HUES48 (cell line): ENCODE data around the gene IPPK.

Source experiments
- H3K27ac ChIP-seq: one replicate; pipeline ENCODE4 v1.7.0; 2013; ENCODE audit warnings: low read depth, low read length, inconsistent platforms
- H3K27me3 ChIP-seq: 2 replicates; pipeline ENCODE4 v1.6.1; 2013; ENCODE audit warnings: mild to moderate bottlenecking, low read length; ENCODE audit not compliant: control insufficient read depth, insufficient read depth
- H3K36me3 ChIP-seq: 2 replicates; pipeline ENCODE4 v1.6.1; 2013; ENCODE audit warnings: low read length; ENCODE audit not compliant: control insufficient read depth, insufficient read depth
- H3K4me1 ChIP-seq: 2 replicates; pipeline ENCODE4 v1.6.1; 2013; ENCODE audit warnings: mild to moderate bottlenecking, low read length; ENCODE audit not compliant: control insufficient read depth, insufficient read depth
- H3K4me3 ChIP-seq: 2 replicates; pipeline ENCODE4 v1.5.1; 2013; ENCODE audit warnings: mild to moderate bottlenecking, low read depth, low read length
- H3K9ac ChIP-seq: 2 replicates; pipeline ENCODE4 v1.6.1; 2013; ENCODE audit warnings: mild to moderate bottlenecking, low read depth, low read length, moderate library complexity
- H3K9me3 ChIP-seq: 2 replicates; pipeline ENCODE4 v1.6.1; 2013; ENCODE audit warnings: low read length; ENCODE audit not compliant: control insufficient read depth, insufficient read depth

The IPPK gene

GRCh38 chr9:92644278-92644677 is 25.7 kb downstream of the IPPK start:
- Histone ChIP-seq H3K4me3 (no peak overlapping the region), H3K27me3 (no peaks in the 10 kb centered on the region), H3K4me1 (no peaks in the 10 kb centered on the region), H3K9ac (no peak overlapping the region), H3K36me3 (peaks cover 80% of the 10 kb centered on the region), H3K9me3 (no peaks in the 10 kb centered on the region), H3K27ac (no peak overlapping the region)

- H3K27ac ChIP-seq, result no peak overlapping the region
- H3K9me3 ChIP-seq, result no peaks in the 10 kb centered on the region
- H3K27me3 ChIP-seq, result no peaks in the 10 kb centered on the region
- peaks cover 74% of the 10 kb centered on the region for H3K36me3 ChIP-seq
- no peak overlapping the region for H3K9ac ChIP-seq
- no peaks in the 10 kb centered on the region for H3K4me1 ChIP-seq
- H3K4me3 ChIP-seq, result no peak overlapping the region
These were observed 27.4 kb downstream of the IPPK start for GRCh38 chr9:92642564-92642963.

- Histone ChIP-seq H3K27me3 (no peaks in the 10 kb centered on the region), H3K4me3 (no peak overlapping the region), H3K36me3 (peaks cover 77% of the 10 kb centered on the region), H3K9ac (no peak overlapping the region), H3K9me3 (no peaks in the 10 kb centered on the region), H3K27ac (no peak overlapping the region), H3K4me1 (no peaks in the 10 kb centered on the region)
These were observed 27.9 kb downstream of the IPPK start for GRCh38 chr9:92642041-92642451.

- Histone ChIP-seq H3K9ac (no peak overlapping the region), H3K27ac (no peak overlapping the region), H3K9me3 (no peaks in the 10 kb centered on the region), H3K27me3 (no peaks in the 10 kb centered on the region), H3K4me3 (no peak overlapping the region), H3K4me1 (no peaks in the 10 kb centered on the region), H3K36me3 (peaks cover 80% of the 10 kb centered on the region)
These were observed 28.7 kb downstream of the IPPK start for GRCh38 chr9:92641092-92641809.

DNA sequence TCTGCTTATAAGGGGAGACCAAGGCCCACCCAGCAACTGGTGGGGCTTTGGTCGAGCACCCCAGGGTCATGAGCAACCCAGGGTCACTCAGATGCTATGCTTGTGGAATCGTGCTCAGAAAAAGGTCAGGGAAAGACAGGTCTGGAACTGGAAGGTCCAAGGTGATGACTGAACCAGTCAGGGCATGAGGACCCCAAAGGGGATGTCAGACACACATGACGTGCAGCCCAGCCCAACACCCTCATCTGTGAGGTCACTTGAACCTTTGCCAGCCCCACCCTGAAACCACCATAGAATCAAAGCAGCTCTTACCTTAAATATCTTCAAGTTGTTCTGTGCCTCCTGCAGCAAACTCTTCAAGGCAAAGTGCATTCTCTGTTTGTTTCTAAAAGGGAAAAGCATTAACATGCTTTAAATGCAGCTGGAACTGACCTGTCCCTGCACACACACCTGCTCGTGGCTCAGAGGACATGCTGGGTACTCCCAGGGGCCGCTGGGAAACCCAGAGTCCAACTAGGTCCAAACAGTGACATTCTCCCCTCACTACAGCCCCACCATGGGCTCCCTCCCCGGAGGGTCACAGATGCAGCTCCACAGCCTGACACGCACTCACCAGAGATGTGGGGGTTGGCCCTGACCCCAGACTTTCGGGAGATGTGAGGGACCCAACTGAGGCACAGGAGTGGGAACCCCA is 29.4 kb downstream of the IPPK start:
- Histone ChIP-seq H3K36me3 (peaks cover 78% of the 10 kb centered on the region), H3K4me3 (no peak overlapping the region), H3K4me1 (no peaks in the 10 kb centered on the region), H3K27me3 (no peaks in the 10 kb centered on the region), H3K9ac (no peak overlapping the region), H3K9me3 (no peaks in the 10 kb centered on the region), H3K27ac (no peak overlapping the region)

DNA sequence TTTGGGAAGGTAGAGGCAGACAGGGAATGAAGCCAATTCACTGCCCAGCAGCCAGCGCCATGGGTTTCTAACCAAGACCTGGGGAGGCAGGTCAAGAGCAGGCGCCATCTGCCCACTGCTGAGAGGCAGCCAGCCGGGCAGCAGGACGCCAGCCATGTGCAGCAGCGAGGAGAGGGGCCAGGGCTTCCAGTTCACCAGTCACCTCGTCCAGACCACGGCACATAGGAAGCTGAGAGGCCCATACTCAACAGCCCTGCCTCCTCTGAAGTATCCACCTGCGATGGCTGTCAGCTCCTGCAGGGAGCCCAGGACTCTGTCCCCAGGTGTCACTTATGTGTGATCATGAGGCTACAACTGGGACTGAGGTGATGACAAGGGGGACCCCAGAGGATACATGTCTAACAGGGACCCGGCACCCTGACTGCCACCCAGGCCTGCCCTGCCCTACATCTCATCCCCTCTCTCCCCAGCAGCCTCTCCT is 30.1 kb downstream of the IPPK start:
- H3K9me3 ChIP-seq, result no peaks in the 10 kb centered on the region
- H3K4me1 ChIP-seq, result no peaks in the 10 kb centered on the region
- no peaks in the 10 kb centered on the region for H3K27me3 ChIP-seq
- no peak overlapping the region for H3K4me3 ChIP-seq
- H3K9ac ChIP-seq, result no peak overlapping the region; the same call in 1 of the 2 replicates
- no peak overlapping the region for H3K27ac ChIP-seq
- peaks cover 71% of the 10 kb centered on the region for H3K36me3 ChIP-seq

DNA sequence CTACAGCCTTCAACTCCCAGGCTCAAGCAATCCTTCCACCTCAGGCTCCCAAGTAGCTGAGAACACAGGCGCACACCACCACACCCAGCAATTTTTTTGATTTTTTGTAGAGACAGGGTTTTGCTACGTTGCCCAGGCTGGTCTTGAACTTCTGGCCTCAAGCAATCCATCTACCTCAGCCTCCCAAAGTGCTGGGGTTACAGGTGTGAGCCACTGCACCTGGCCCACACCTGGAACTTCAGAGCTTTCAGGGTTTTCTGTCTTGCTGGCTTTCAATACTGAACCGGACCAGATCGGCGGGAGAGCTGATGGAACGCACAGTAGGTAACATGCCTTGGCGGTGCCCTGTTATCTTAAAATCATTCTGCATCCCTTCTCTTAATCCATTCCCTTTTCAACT is 30.8 kb downstream of the IPPK start:
- no peak overlapping the region for H3K9ac ChIP-seq
- H3K4me3 ChIP-seq, result no peak overlapping the region
- H3K36me3 ChIP-seq, result peaks cover 67% of the 10 kb centered on the region
- no peaks in the 10 kb centered on the region for H3K27me3 ChIP-seq
- H3K27ac ChIP-seq, result no peak overlapping the region
- no peaks in the 10 kb centered on the region for H3K4me1 ChIP-seq
- H3K9me3 ChIP-seq, result no peaks in the 10 kb centered on the region

DNA sequence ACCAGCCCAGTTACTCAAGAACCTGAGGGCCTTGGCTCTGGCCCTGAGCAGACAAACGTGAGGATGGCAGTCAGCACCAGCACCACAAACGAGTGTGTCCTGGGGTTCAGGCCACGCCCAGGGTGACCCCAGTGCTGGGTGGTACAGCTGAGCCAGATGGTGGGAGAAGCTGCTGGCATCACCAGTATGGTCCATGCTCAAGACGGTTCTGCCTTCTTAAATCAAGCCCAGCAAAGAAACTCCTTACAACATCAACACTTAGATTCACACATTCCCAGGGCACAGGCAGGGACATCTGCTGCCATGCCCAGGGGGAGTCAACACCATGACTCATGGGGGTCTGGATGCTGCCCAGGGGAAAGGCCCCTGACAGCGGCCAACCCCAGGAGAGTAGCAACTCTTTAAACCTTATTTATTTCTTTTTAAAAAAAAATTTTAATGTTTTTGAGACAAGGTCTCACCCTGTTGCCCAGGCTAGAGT is 31.3 kb downstream of the IPPK start:
- Histone ChIP-seq H3K9ac (no peak overlapping the region), H3K27me3 (no peaks in the 10 kb centered on the region), H3K4me1 (no peaks in the 10 kb centered on the region), H3K9me3 (no peaks in the 10 kb centered on the region), H3K27ac (no peak overlapping the region), H3K4me3 (no peak overlapping the region), H3K36me3 (peaks cover 67% of the 10 kb centered on the region)

DNA sequence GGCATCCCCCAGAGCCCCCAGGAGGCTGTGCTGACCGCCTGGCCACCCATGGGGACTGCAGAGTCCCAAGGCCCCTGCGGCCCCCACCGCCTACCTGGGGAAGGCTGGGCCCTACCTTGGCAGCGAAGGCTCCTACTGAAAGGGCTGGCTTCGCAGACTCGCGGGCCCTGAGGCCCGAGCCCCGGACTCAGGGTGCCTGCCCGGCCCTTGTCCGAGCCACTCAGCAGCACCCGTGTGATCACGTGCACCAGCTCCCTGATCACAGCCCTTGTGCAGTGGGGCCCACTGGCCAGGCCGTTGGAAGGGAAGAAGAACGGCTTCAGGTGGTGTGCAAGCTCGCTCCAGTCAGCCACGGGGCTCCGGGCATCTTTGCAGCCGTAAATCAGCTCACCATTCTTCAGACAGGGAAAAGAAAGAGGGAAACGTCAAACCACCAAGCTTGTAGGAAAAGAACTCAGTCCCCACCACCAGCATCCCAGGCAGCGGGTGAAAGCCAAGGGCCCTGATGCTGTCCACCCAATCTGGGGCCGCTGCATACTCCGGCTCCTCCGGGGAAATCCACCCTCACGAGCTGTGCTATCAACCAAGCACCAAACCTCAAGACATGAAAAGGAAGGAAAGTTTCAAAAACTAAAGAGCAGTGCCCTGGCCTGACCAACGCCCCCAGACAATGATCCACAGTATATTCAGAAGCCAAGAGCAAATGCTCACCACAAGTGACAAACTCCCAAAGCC is 31.9 kb downstream of the IPPK start:
- peaks cover 68% of the 10 kb centered on the region for H3K36me3 ChIP-seq
- no peaks in the 10 kb centered on the region for H3K9me3 ChIP-seq
- H3K9ac ChIP-seq, result no peak overlapping the region
- H3K4me1 ChIP-seq, result no peaks in the 10 kb centered on the region
- H3K27me3 ChIP-seq, result no peaks in the 10 kb centered on the region
- no peak overlapping the region for H3K4me3 ChIP-seq
- H3K27ac ChIP-seq, result no peak overlapping the region

GRCh38 chr9:92637326-92637725 is 32.6 kb downstream of the IPPK start:
- Histone ChIP-seq H3K27me3 (no peaks in the 10 kb centered on the region), H3K4me1 (no peaks in the 10 kb centered on the region), H3K27ac (no peak overlapping the region), H3K4me3 (no peak overlapping the region), H3K9me3 (no peaks in the 10 kb centered on the region), H3K9ac (no peak overlapping the region), H3K36me3 (peaks cover 66% of the 10 kb centered on the region)

- Histone ChIP-seq H3K9me3 (no peaks in the 10 kb centered on the region), H3K9ac (no peak overlapping the region), H3K4me3 (no peak overlapping the region), H3K27me3 (no peaks in the 10 kb centered on the region), H3K27ac (no peak overlapping the region), H3K4me1 (no peaks in the 10 kb centered on the region), H3K36me3 (peaks cover 67% of the 10 kb centered on the region)
These were observed 33.3 kb downstream of the IPPK start for GRCh38 chr9:92636627-92637026.
